Gastrocnemius medialis (tissue), 4 donors: Measurements from ENCODE around the gene ZBTB18. TPM values are rescaled to one million over a fixed set of nuclear protein-coding genes. Genes with fewer than 3 reads are reported as not detected.

ENCODE experiments used
- ATAC-seq, 2 donors: fragments of 150-250 bp; one replicate each; pipeline ENCODE4 v1.9.1; 2016
- DNase-seq, 2 donors: peaks; one replicate each; pipeline ENCODE4 v3.0.0-alpha.2; 2019
- H3K27ac ChIP-seq, 4 donors: fragments of 200-600 bp; sonication (generic); 1 replicate in 1 of 4; 2 replicates in 3 of 4; pipeline ENCODE4 v1.5.1; 2016 to 2018; ENCODE audit warnings: mild to moderate bottlenecking in 2 of 4, moderate library complexity in 1 of 4
- H3K27me3 ChIP-seq, 3 donors: fragments of 200-600 bp; sonication (generic) in 2 of 3; 1 replicate in 1 of 3; 2 replicates in 2 of 3; pipeline versions ENCODE4 v1.5.1 to v1.6.0; 2016 to 2019; ENCODE audit warnings: mild to moderate bottlenecking in 1 of 3, moderate library complexity in 1 of 3
- H3K36me3 ChIP-seq, 2 donors: fragments of 200-600 bp; sonication (generic) in 1 of 2; one replicate each; pipeline ENCODE4 v1.5.1; 2017 to 2018
- H3K4me1 ChIP-seq, 2 donors: fragments of 200-600 bp; sonication (generic) in 1 of 2; one replicate each; pipeline ENCODE4 v1.5.1; 2016 to 2017; ENCODE audit warnings: mild to moderate bottlenecking in 2 of 2
- H3K4me3 ChIP-seq, 4 donors: fragments of 200-600 bp; sonication (generic) in 3 of 4; 1 replicate in 1 of 4; 2 replicates in 3 of 4; pipeline ENCODE4 v1.5.1; 2016 to 2019; ENCODE audit warnings: mild to moderate bottlenecking in 2 of 4
- H3K9me3 ChIP-seq, 3 donors: fragments of 200-600 bp; sonication (generic) in 2 of 3; 1 replicate in 1 of 3; 2 replicates in 2 of 3; pipeline ENCODE4 v1.5.1; 2016 to 2019
- POLR2A ChIP-seq, 2 donors: fragments of 450-650 bp; IDR thresholded peaks; one replicate each; pipeline ENCODE4 v1.6.1; 2017; ENCODE audit warnings: antibody characterized with exemption in 2 of 2, mild to moderate bottlenecking in 2 of 2, moderate library complexity in 2 of 2
- in situ Hi-C, 4 donors: fragments of 200-750 bp; cut with MboI; loops; one replicate each; pipeline versions ENCODE4 v1.15.0 to v1.8.0; 2017; ENCODE audit warnings: low sequenced_read_pairs in 4 of 4
- intact Hi-C: fragments of 100-400 bp; cut with DNase I; formaldehyde crosslinking; loops from one replicate; pipeline ENCODE4 v1.15.1; 2023; ENCODE audit warnings: low total_unique reads
- total RNA-seq, 4 donors: library from RNA; depleted of rRNA; stranded (reverse); fragments of >200 nt; gene quantifications; one replicate each; pipeline versions ENCODE4 v1.1.0 to v1.2.3, GENCODE V29; 2016
- TF ChIP-seq, protein P1 (sequence below), 5 experiments: fragments of 450-650 bp in 3 of 5; fragments of 200-600 bp in 2 of 5; sonication (generic) in 2 of 5; IDR thresholded peaks in 4 of 5; conservative IDR thresholded peaks in 1 of 5; 1 replicate in 4 of 5; 2 replicates in 1 of 5; pipeline ENCODE4 v1.5.1; 2016 to 2019; ENCODE audit warnings: antibody characterized with exemption in 5 of 5, mild to moderate bottlenecking in 3 of 5, moderate library complexity in 3 of 5

The ZBTB18 gene
- total RNA-seq, 4 donors from 2014 or later = 48.2 to 60.7 (median 55.5) TPM

DNA sequence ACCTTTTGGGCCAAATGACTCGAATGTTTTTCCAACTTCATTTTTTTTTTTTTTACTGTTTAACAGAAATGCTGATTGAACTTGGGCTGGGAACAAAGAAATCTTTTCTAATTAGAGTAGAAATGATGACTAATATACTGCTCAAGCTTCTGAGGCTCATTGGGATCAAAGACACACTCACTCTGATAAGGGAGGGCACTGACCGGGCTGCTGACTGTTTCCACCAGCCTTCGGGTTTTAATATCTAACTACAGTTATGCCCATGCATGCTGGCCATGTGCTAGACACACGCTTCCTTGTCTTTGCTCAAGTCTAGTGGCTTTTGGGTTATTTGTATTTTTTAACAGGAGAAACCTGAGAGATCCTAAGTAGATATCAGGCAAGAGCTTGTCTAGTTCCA lies 16.8 kb downstream of the ZBTB18 start:
- intact Hi-C loops = no loop called here

DNA sequence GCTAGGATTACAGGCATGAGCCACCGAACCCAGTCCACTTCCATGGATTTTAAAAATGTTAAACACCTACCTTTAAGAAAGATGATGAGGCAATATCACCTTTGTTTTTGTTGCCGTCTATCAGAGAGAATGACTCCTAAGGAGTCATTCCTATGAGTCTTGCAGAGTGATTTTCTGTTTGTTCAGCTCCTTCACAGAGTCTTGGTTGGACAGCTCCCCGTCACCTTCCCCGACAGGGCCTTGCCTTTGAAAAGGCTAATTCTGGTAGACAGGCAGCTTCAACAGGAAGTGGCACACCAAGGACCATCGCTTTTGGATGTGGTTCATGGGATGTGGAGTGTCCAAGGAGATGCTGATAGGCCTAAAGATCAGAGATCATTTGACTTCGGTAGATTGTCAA lies 17.5 kb downstream of the ZBTB18 start:
- no peak overlapping the region for H3K4me3 ChIP-seq
- H3K4me1 ChIP-seq = no peaks in the 10 kb centered on the region
- TF ChIP-seq POLR2A (IDR thresholded peaks at IDR 0.05) = no peak
- TF ChIP-seq, protein P1, sequence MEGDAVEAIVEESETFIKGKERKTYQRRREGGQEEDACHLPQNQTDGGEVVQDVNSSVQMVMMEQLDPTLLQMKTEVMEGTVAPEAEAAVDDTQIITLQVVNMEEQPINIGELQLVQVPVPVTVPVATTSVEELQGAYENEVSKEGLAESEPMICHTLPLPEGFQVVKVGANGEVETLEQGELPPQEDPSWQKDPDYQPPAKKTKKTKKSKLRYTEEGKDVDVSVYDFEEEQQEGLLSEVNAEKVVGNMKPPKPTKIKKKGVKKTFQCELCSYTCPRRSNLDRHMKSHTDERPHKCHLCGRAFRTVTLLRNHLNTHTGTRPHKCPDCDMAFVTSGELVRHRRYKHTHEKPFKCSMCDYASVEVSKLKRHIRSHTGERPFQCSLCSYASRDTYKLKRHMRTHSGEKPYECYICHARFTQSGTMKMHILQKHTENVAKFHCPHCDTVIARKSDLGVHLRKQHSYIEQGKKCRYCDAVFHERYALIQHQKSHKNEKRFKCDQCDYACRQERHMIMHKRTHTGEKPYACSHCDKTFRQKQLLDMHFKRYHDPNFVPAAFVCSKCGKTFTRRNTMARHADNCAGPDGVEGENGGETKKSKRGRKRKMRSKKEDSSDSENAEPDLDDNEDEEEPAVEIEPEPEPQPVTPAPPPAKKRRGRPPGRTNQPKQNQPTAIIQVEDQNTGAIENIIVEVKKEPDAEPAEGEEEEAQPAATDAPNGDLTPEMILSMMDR (IDR thresholded peaks at IDR 0.05 in 4 of 5, conservative IDR thresholded peaks at IDR 0.05 in 1 of 5) = no peak
- DNase-seq (no peak), ATAC-seq (no peak)
- intact Hi-C loops = no loop called here
- no peaks in the 10 kb centered on the region for H3K36me3 ChIP-seq
- in situ Hi-C loops = loop anchor here in 1 of 4 donors (25.0 kb wide), 1 partner anchor 169 kb away; no protein-coding TSS in a partner anchor
- H3K27ac ChIP-seq = no peak overlapping the region
- no peaks in the 10 kb centered on the region for H3K27me3 ChIP-seq
- H3K9me3 ChIP-seq = no peaks in the 10 kb centered on the region

More for the DNA sequence above, 16.8 kb downstream of the ZBTB18 start:
- TF ChIP-seq, protein P1 (IDR thresholded peaks at IDR 0.05 in 4 of 5, conservative IDR thresholded peaks at IDR 0.05 in 1 of 5) = no peak
- no peak for TF ChIP-seq POLR2A (IDR thresholded peaks at IDR 0.05)
- ATAC-seq (no peak), DNase-seq (no peak)
- Histone ChIP-seq H3K9me3 (no peaks in the 10 kb centered on the region), H3K27ac (no peak overlapping the region), H3K4me1 (no peaks in the 10 kb centered on the region), H3K4me3 (no peak overlapping the region), H3K27me3 (no peaks in the 10 kb centered on the region), H3K36me3 (no peaks in the 10 kb centered on the region)
- in situ Hi-C loops = loop anchor here in 1 of 4 donors (25.0 kb wide), 1 partner anchor 169 kb away; no protein-coding TSS in a partner anchor

DNA sequence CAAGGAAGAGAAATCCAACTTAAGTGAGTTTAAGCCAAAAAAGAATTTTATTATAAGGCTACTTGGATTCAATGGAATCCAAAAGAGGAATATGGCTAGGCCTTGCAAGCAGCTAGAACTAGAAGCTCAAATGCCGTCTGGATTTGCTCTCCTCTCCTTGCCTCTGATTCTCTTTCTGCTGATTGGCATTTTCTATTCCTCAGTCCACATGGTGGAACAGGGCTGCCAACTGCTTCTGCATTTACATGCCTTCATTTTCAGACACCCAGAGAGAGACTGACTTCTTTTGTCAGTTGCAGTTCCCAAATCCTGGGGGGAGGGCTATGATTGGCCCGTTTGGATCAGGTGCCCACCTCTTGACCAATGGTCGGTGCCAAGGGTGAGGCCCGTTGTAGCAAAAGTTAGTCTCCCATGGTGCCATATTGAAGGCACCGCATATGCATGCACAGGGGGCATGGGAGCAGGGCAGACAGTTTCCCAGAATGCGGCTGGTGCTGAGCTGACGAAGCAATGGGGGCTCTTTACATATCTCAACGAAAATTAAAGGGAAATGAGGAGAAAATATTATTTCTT lies 18.3 kb downstream of the ZBTB18 start:
- no peak overlapping the region for H3K4me3 ChIP-seq
- intact Hi-C loops = no loop called here
- no peak for TF ChIP-seq POLR2A (IDR thresholded peaks at IDR 0.05)
- TF ChIP-seq, protein P1 (IDR thresholded peaks at IDR 0.05 in 4 of 5, conservative IDR thresholded peaks at IDR 0.05 in 1 of 5) = no peak
- ATAC-seq = no peak
- H3K36me3 ChIP-seq = no peaks in the 10 kb centered on the region
- no peaks in the 10 kb centered on the region for H3K27me3 ChIP-seq
- DNase-seq = no peak
- no peaks in the 10 kb centered on the region for H3K4me1 ChIP-seq
- no peak overlapping the region for H3K27ac ChIP-seq
- H3K9me3 ChIP-seq = no peaks in the 10 kb centered on the region
- in situ Hi-C loops = loop anchor here in 1 of 4 donors (25.0 kb wide), 1 partner anchor 168 kb away; no protein-coding TSS in a partner anchor

DNA sequence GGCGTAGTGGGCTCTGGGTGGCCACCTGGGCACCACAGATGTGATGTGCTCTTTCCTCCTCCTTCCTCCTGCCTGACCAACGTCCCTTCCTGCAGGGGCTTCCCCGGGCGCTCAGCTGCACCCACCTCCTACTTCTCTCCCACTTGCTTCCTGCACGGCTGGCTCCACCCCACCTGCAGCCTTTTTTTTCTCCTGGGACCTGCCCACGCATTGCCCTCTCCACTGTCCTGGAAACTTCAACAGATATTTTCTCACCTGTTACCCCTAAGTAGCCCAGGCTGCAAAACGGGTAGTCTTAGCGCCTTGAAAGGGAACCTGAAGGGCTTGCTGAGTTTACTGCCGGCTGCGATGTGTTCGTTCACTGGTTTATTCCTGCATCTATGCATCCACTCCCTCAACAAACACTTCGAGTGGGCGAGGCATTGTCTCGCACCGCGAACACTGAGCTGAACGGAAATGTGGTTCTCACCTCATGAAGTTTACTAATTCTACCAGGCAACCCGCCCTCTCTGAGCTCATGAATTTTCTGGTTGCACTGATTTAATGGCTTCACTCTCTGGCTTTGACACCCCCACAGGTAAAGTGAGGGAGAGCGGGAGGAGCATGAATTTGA lies 23.6 kb downstream of the ZBTB18 start:
- Histone ChIP-seq H3K27ac (no peak overlapping the region), H3K36me3 (no peaks in the 10 kb centered on the region), H3K27me3 (peaks cover 0 to 4% (median 0%) of the 10 kb centered on the region in 3 donors), H3K4me3 (no peak overlapping the region), H3K4me1 (no peaks in the 10 kb centered on the region), H3K9me3 (no peaks in the 10 kb centered on the region)
- ATAC-seq (no peak), DNase-seq (no peak)
- in situ Hi-C loops = loop anchor here in 1 of 4 donors (25.0 kb wide), 1 partner anchor 163 kb away; no protein-coding TSS in a partner anchor
- TF ChIP-seq, protein P1 (IDR thresholded peaks at IDR 0.05 in 4 of 5, conservative IDR thresholded peaks at IDR 0.05 in 1 of 5) = no peak
- no peak for TF ChIP-seq POLR2A (IDR thresholded peaks at IDR 0.05)
- intact Hi-C loops = loop anchor here (10.0 kb wide), 1 partner anchor 60 kb away; no protein-coding TSS in a partner anchor
